Inflammatory macrophage (primary cell): ENCODE results near the gene SPINK8.
A peak's percentile ranks its signal among the peaks of the same experiment; 100 is the strongest.
"Not testable (repeated sequence)": the region's sequence is repeated elsewhere in the genome, so short reads cannot be mapped to it uniquely, and the experiment has no call there.

ENCODE experiments used
- DNase-seq, 2 donors: peaks; one replicate each; pipeline ENCODE4 v3.0.0-alpha.2; 2020 to 2022

SPINK8 gene

DNA sequence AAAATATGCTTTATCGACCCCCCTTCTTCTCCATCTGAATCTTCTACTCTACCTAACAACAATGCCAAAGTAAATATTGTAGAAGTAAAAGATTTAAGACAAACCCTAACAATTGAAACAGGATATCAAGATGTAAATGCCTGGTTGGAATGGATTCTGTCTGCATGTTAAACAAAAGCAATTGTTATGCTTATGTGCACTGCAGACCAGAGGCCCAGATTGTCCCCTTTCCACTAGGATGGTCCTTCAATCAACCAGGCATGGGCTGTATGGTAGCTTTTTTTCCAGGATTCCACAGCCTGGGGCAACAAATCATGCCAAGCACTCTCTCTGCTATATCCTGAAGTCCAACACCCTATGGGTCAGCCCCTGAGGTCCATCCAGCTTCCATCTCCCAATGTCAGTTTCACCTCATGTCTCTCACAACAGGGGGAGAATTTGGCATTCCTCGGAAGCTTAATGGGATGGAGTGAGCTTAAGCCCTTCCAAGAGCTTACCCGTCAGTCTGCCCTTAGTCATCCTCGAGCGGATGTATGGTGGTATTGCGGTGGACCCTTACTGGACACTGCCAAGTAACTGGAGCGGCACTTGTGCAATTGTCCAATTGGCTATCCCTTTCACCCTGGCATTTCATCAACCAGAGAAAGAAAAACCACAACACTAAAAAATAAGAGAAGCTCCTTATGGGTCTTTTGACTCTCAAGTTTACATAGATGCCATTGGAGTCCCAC lies 56.4 kb downstream of the SPINK8 start:
- DNase-seq = no peak

GRCh38 chr3:48275287-48276027 lies 58.0 kb downstream of the SPINK8 start:
- no peak for DNase-seq

DNA sequence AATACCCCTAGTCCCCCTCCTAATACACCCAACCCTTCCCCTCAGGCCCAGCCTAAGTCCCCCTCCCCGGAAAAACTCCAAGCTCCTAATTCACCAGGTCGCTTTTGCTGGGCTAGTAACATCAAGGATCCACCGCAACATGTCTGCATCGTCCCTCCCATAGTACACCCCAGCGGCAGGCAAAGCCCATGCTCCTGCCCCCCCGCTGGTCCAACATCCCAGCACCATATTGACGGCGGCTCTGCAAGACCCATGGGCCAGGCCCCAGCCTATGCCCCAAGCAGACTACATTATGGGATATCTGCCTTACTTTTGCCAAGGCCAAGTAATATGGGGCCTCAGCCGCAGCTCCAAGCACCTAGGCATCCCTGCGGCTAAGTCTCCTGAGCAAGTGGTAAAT lies 59.0 kb downstream of the SPINK8 start:
- no peak for DNase-seq

DNA sequence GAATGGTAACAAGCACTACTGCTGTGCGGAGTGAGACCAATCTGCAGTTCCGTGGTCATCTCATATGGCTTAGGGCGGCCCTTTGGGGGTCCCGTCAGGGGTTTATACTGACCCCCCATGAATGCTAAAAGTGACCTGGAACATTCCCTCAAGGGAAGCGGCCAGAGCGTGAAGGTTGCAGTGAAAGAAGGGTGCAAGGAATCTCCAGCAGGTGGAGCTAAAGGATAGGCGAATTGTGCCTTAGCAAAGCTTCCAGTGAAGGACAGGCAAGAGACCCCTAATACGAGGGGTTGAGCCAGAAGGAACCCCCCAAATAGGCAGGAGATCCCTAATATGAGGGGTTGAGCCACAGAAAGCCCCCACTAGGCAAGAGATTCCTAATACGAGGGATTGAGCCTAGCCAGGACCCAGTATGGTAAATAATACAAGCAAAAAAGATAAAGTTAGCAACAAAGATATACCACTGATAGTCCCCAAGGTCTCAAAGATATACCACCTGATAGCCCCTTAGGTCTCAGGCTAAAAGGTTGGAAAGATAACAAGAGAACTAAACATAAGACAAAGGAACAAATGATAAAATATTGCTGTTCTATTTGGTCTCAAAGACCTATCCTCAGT lies 59.8 kb downstream of the SPINK8 start:
- peak; percentile 73 to 75 for DNase-seq

- DNase-seq = no peak
Observed at GRCh38 chr3:48271763-48272498, 61.5 kb downstream of the SPINK8 start.

GRCh38 chr3:48271223-48271622 lies 62.2 kb downstream of the SPINK8 start:
- DNase-seq = not testable (repeated sequence)

GRCh38 chr3:48270306-48270705 lies 63.2 kb downstream of the SPINK8 start:
- DNase-seq = no peak

DNA sequence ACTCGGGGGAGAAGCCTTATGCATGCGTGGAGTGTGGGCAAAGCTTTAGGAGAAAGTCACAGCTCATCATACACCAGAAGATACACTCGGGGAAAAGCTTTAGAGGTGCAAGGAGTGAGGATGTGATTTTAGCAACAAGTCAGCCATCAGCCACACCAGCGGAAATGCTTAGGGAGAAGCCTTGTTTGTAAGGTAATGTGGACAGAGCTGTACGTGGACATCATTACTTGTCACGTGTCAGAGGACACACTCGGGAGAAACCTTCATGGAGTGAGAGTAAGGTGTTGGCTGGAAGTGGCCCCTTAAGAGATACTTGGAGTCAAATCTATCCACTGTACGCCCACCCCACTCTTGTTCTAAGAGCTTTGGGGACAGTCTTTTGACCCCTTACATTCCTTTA lies 63.9 kb downstream of the SPINK8 start:
- DNase-seq = no peak

DNA sequence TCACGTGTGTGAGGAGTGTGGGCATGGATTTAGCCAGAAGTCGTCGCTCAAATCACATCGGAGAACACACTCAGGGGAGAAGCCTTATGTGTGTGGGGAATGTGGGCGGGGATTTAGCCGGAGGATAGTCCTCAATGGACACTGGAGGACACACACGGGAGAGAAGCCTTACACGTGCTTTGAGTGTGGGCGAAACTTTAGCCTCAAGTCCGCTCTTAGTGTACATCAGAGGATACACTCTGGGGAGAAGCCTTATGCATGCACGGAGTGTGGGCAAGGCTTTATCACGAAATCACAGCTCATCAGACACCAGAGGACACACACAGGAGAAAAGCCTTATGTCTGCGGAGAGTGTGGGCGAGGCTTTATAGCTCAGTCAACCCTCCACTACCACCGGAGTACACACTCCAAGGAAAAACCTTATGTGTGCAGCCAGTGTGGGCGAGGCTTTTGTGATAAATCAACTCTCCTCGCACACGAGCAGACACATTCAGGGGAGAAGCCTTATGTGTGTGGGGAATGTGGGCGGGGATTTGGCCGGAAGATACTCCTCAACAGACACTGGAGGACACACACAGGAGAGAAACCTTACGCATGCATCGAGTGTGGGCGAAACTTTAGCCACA lies 64.4 kb downstream of the SPINK8 start:
- peak; percentile 14 to 68 for DNase-seq

- DNase-seq = peak in 1 of 2 donors; percentile 30
Observed at GRCh38 chr3:48268381-48268935, 65.0 kb downstream of the SPINK8 start.

DNA sequence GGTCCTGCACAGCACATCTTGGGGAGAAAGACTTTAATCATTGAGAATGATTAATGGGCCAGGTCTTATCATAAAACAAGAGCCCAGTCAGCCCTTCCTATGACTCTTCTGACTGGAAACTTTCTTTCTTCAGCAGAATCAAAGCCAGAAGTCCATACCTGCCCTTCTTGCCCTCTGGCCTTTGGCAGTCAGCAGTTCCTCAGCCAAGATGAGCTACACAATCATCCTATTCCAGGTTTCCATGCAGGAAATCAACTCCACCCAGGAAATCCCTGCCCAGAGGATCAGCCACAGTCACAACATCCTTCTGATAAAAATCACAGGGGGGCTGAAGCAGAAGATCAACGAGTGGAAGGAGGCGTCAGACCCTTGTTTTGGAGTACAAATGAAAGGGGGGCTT lies 65.7 kb downstream of the SPINK8 start:
- DNase-seq = no peak

DNA sequence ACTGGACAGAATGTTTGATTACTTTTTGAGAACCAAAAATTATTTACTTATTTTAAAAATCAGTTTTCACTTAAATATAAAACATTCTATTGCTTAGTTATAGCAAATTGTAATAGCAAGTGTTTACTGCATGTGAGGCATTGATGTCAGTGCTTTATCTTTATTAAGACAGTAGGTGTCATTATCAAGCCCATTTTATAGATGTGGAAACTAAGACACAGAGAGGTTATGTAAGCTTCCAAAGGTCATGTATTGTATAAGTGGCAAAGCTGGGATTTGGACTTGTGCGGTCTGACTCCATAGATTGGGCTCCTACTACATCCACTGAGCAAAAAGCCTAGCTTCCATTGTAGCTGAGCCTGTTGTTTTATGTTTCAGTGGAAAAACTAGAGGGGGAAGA lies 74.9 kb downstream of the SPINK8 start:
- no peak for DNase-seq
